SK-N-SH treated with all-trans-retinoic acid at 6 μM for 48 hours (cell line): ENCODE data around the gene TUT7.
"Not testable (repeated sequence)": the region's sequence is repeated elsewhere in the genome, so short reads cannot be mapped to it uniquely, and the experiment has no call there.

Source experiments
- ATAC-seq: fragments of 200-7000 bp; cut with Tn5 transposase; 3 replicates; pipeline ENCODE4 v1.9.1; 2020; ENCODE audit warnings: mild to moderate bottlenecking, moderate library complexity
- ARNTL ChIP-seq: fragments of 450-650 bp; formaldehyde crosslinking; IDR thresholded peaks from 2 replicates; pipeline ENCODE4 v1.5.0; 2020; ENCODE audit warnings: low read depth, mild to moderate bottlenecking, moderate library complexity, borderline replicate concordance
- CSDC2 ChIP-seq: fragments of 250-450 bp; sonication (Bioruptor Pico); IDR thresholded peaks from 2 replicates; pipeline ENCODE4 v1.5.0; 2020; ENCODE audit warnings: mild to moderate bottlenecking, moderate library complexity
- CSRNP3 ChIP-seq: fragments of 250-450 bp; sonication (Bioruptor Pico); IDR thresholded peaks from 2 replicates; pipeline ENCODE4 v1.5.1; 2021; ENCODE audit warnings: mild to moderate bottlenecking, moderate library complexity
- GLIS3 ChIP-seq: fragments of 250-450 bp; sonication (Bioruptor Pico); IDR thresholded peaks from 2 replicates; pipeline ENCODE4 v1.5.0; 2020; ENCODE audit warnings: mild to moderate bottlenecking, moderate library complexity
- ISL1 ChIP-seq: fragments of 250-450 bp; sonication (Bioruptor Pico); IDR thresholded peaks from 2 replicates; pipeline ENCODE4 v2.1.2; 2022; ENCODE audit warnings: mild to moderate bottlenecking, moderate library complexity
- OSR1 ChIP-seq: fragments of 250-450 bp; sonication (Bioruptor Pico); IDR thresholded peaks from 2 replicates; pipeline ENCODE4 v1.8.0; 2022; ENCODE audit warnings: moderate library complexity, mild to moderate bottlenecking, inconsistent platforms
- PATZ1 ChIP-seq: fragments of 250-450 bp; sonication (Bioruptor Pico); IDR thresholded peaks from 2 replicates; pipeline ENCODE4 v1.8.0; 2020; ENCODE audit warnings: mild to moderate bottlenecking, moderate library complexity, borderline replicate concordance
- POU6F1 ChIP-seq: fragments of 250-450 bp; sonication (Bioruptor Pico); IDR thresholded peaks from 2 replicates; pipeline ENCODE4 v1.8.0; 2021; ENCODE audit warnings: low read depth, mild to moderate bottlenecking, moderate library complexity, borderline replicate concordance
- PPARA ChIP-seq: fragments of 250-450 bp; sonication (Bioruptor Pico); IDR thresholded peaks from 2 replicates; pipeline ENCODE4 v1.5.0; 2020; ENCODE audit warnings: mild to moderate bottlenecking, borderline replicate concordance
- RARB ChIP-seq: fragments of 250-450 bp; sonication (Bioruptor Pico); IDR thresholded peaks from 2 replicates; pipeline ENCODE4 v1.8.0; 2021; ENCODE audit warnings: mild to moderate bottlenecking, moderate library complexity
- TCF4 ChIP-seq: fragments of 250-450 bp; sonication (Bioruptor Pico); IDR thresholded peaks from 2 replicates; pipeline ENCODE4 v1.8.0; 2021; ENCODE audit warnings: mild to moderate bottlenecking, moderate library complexity, borderline replicate concordance
- TSHZ2 ChIP-seq: fragments of 250-450 bp; sonication (Bioruptor Pico); IDR thresholded peaks from 2 replicates; pipeline ENCODE4 v1.5.0; 2020; ENCODE audit warnings: mild to moderate bottlenecking, moderate library complexity
- ZC3H10 ChIP-seq: fragments of 250-450 bp; sonication (Bioruptor Pico); IDR thresholded peaks from 2 replicates; pipeline ENCODE4 v1.5.1; 2021; ENCODE audit warnings: mild to moderate bottlenecking, moderate library complexity
- ZFP3 ChIP-seq: fragments of 250-450 bp; sonication (Bioruptor Pico); IDR thresholded peaks from 2 replicates; pipeline ENCODE4 v1.5.0; 2020; ENCODE audit warnings: mild to moderate bottlenecking, moderate library complexity
- ZFP30 ChIP-seq: fragments of 450-650 bp; formaldehyde crosslinking; IDR thresholded peaks from 2 replicates; pipeline ENCODE4 v1.5.0; 2022; ENCODE audit warnings: mild to moderate bottlenecking, moderate library complexity
- ZNF565 ChIP-seq: fragments of 450-650 bp; formaldehyde crosslinking; conservative IDR thresholded peaks from 2 replicates; pipeline ENCODE4 v1.5.0; 2020; ENCODE audit warnings: low read depth, mild to moderate bottlenecking, moderate library complexity
- ZNF70 ChIP-seq: fragments of 450-650 bp; formaldehyde crosslinking; IDR thresholded peaks from 2 replicates; pipeline ENCODE4 v1.5.0; 2020; ENCODE audit warnings: mild to moderate bottlenecking, moderate library complexity
- ZNF8 ChIP-seq: fragments of 450-650 bp; formaldehyde crosslinking; IDR thresholded peaks from 2 replicates; pipeline ENCODE4 v1.5.0; 2020; ENCODE audit warnings: mild to moderate bottlenecking, moderate library complexity

TUT7 gene

GRCh38 chr9:86321373-86321772 is 32.8 kb downstream of the TUT7 start (continued):
- TF ChIP-seq PPARA (CRISPR knock-in tag): no peak
- TF ChIP-seq RARB (CRISPR knock-in tag): no peak

GRCh38 chr9:86318187-86318586 is 36.0 kb downstream of the TUT7 start:
- no peak for ATAC-seq
- TF ChIP-seq ZNF565 (no peak), GLIS3 (CRISPR knock-in tag) (no peak), ZFP3 (CRISPR knock-in tag) (no peak), POU6F1 (CRISPR knock-in tag) (no peak), TCF4 (CRISPR knock-in tag) (no peak), ARNTL (no peak), PATZ1 (CRISPR knock-in tag) (no peak), CSRNP3 (CRISPR knock-in tag) (no peak), ZC3H10 (CRISPR knock-in tag) (no peak), ZNF70 (no peak), OSR1 (CRISPR knock-in tag) (no peak), ZFP30 (CRISPR knock-in tag) (no peak), TSHZ2 (no peak)

GRCh38 chr9:86315078-86315477 is 39.1 kb downstream of the TUT7 start:
- no peak for ATAC-seq
- TF ChIP-seq CSRNP3 (CRISPR knock-in tag) (no peak), ISL1 (CRISPR knock-in tag) (peak; percentile 57)

GRCh38 chr9:86312959-86313358 is 41.3 kb downstream of the TUT7 start:
- ATAC-seq: not testable (repeated sequence)

GRCh38 chr9:86308687-86309086 is 45.5 kb downstream of the TUT7 start:
- no peak for ATAC-seq
- TF ChIP-seq PATZ1 (CRISPR knock-in tag) (no peak), CSDC2 (CRISPR knock-in tag) (no peak), ZNF8 (no peak), POU6F1 (CRISPR knock-in tag) (no peak), CSRNP3 (CRISPR knock-in tag) (no peak), ZFP30 (CRISPR knock-in tag) (no peak), OSR1 (CRISPR knock-in tag) (no peak)
